Upper lobe of left lung (tissue), 4 donors: ENCODE data around the gene CRB3.

Source experiments
- POLR2A ChIP-seq, 4 donors: fragments of 450-650 bp; IDR thresholded peaks; one replicate each; pipeline ENCODE4 v1.5.1; 2016 to 2017; ENCODE audit warnings: antibody characterized with exemption in 4 of 4, mild to moderate bottlenecking in 2 of 4
- TF ChIP-seq, protein P1 (sequence below), 6 experiments: fragments of 450-650 bp in 4 of 6; fragments of 200-600 bp in 2 of 6; sonication (generic) in 2 of 6; IDR thresholded peaks; one replicate each; pipeline ENCODE4 v1.5.1; 2016 to 2019; ENCODE audit warnings: antibody characterized with exemption in 6 of 6

DNA sequence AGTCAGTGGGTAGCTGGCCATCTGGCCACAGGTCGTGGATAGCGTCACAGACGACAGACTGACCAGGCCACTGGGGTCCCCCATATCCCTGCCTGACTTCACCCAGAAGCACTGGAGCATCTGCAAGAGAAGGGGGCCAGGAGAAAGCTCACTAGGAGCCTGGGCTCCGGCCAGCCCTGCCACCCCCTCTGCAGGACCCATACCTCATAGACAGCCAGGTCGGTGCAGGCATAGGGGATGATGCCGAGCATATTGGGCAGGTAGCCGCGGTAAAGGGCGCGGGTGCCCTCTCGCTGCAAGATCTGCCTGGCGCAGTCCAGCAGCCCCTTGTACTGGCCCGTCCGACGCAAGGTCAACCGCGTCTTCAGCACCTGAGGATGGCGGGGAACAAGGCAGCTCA is 36.9 kb upstream of the CRB3 start:
- TF ChIP-seq, protein P1, sequence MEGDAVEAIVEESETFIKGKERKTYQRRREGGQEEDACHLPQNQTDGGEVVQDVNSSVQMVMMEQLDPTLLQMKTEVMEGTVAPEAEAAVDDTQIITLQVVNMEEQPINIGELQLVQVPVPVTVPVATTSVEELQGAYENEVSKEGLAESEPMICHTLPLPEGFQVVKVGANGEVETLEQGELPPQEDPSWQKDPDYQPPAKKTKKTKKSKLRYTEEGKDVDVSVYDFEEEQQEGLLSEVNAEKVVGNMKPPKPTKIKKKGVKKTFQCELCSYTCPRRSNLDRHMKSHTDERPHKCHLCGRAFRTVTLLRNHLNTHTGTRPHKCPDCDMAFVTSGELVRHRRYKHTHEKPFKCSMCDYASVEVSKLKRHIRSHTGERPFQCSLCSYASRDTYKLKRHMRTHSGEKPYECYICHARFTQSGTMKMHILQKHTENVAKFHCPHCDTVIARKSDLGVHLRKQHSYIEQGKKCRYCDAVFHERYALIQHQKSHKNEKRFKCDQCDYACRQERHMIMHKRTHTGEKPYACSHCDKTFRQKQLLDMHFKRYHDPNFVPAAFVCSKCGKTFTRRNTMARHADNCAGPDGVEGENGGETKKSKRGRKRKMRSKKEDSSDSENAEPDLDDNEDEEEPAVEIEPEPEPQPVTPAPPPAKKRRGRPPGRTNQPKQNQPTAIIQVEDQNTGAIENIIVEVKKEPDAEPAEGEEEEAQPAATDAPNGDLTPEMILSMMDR (IDR thresholded peaks at IDR 0.05): no peak
- no peak for TF ChIP-seq POLR2A (IDR thresholded peaks at IDR 0.05)
